ENCODE results near the gene INPP4B. TPM values are rescaled to one million over a fixed set of nuclear protein-coding genes. Genes with fewer than 3 reads are reported as not detected.

INPP4B gene
- total RNA-seq, 1 experiment from 2014 or later: 0.07 TPM

GRCh38 chr4:142377342-142378091, 468.6 kb downstream of the INPP4B start:
- Histone ChIP-seq H2AFZ (ENCODE audit: low read length) (no peak overlapping the region), H3K79me2 (ENCODE audit: insufficient read depth, low read length) (no peaks in the 10 kb centered on the region)

More at GRCh38 chr4:142377342-142378091, 468.6 kb downstream of the INPP4B start:
- Histone ChIP-seq H3K56ac (ENCODE audit: insufficient read length, low read depth, low read length) (no peak overlapping the region), H4K20me1 (ENCODE audit: control insufficient read depth, insufficient read depth, insufficient read length) (no peaks in the 10 kb centered on the region), H3K23me2 (ENCODE audit: insufficient read length, low read depth, low read length, poor library complexity, severe bottlenecking) (no peaks in the 10 kb centered on the region), H3K9ac (ENCODE audit: extremely low read depth, insufficient read length, low read length) (no peak overlapping the region), H3K4ac (ENCODE audit: low read depth, low read length) (no peak overlapping the region), H2BK15ac (ENCODE audit: low read depth, low read length) (no peak overlapping the region), H3K9me3 (ENCODE audit: control insufficient read depth, low read depth, low read length) (no peaks in the 10 kb centered on the region), H3K23ac (ENCODE audit: insufficient read length, low read depth, low read length) (no peak overlapping the region), H3K79me1 (ENCODE audit: insufficient read depth, low read depth, low read length, poor library complexity, severe bottlenecking) (no peaks in the 10 kb centered on the region), H4K5ac (ENCODE audit: insufficient read length, low read depth, low read length) (no peak overlapping the region), H3T11ph (ENCODE audit: low read length) (no peak overlapping the region), H3K27me3 (ENCODE audit: insufficient read depth, low read length) (no peaks in the 10 kb centered on the region), H2BK20ac (ENCODE audit: low read depth, low read length, poor library complexity, severe bottlenecking) (no peak overlapping the region), H3K4me2 (ENCODE audit: insufficient read depth, insufficient read length, low read length) (no peak overlapping the region), H3K4me1 (ENCODE audit: insufficient read depth, low read length) (no peaks in the 10 kb centered on the region), H4K8ac (replicated peaks; ENCODE audit: insufficient read length, low read depth, low read length) (no peak overlapping the region), H3K14ac (ENCODE audit: insufficient read depth, low read length) (no peak overlapping the region), H3K18ac (ENCODE audit: insufficient read length, low read depth, low read length) (no peak overlapping the region), H4K91ac (ENCODE audit: insufficient read length, low read depth, low read length) (no peak overlapping the region), H3K27ac (ENCODE audit: insufficient read length, low read depth, low read length) (no peak overlapping the region), H2BK5ac (ENCODE audit: insufficient read length, low read length) (no peak overlapping the region), H2BK12ac (ENCODE audit: insufficient read length, low read depth, low read length) (no peak overlapping the region), H2BK120ac (ENCODE audit: low read depth, low read length, poor library complexity, severe bottlenecking) (no peak overlapping the region), H2AK5ac (ENCODE audit: insufficient read length, low read length) (no peak overlapping the region)
- Mint-ChIP-seq H3K4me1 (peaks cover 7 to 10% of the 10 kb centered on the region in 2 experiments; a peak in 3 of 4 replicates), H3K27me3 (ENCODE audit: low read depth) (no peaks in the 10 kb centered on the region), H3K9me3 (no peaks in the 10 kb centered on the region), H3K27ac (no peak overlapping the region), H3K4me3 (no peak overlapping the region), H3K36me3 (ENCODE audit: insufficient read depth in 1 of 3, low read depth in 3 of 3) (no peaks in the 10 kb centered on the region)
- no peak for TF ChIP-seq CTCF (conservative IDR thresholded peaks at IDR 0.05)
- no CpG with 5 or more reads among the region's 3 CpGs for WGBS (ENCODE audit: extremely low coverage, insufficient read length, low lambda C conversion rate)
- DNase-seq: no peak

All from H9 (cell line).